Measurements from ENCODE around the gene ABCC9.

ABCC9 gene

DNA sequence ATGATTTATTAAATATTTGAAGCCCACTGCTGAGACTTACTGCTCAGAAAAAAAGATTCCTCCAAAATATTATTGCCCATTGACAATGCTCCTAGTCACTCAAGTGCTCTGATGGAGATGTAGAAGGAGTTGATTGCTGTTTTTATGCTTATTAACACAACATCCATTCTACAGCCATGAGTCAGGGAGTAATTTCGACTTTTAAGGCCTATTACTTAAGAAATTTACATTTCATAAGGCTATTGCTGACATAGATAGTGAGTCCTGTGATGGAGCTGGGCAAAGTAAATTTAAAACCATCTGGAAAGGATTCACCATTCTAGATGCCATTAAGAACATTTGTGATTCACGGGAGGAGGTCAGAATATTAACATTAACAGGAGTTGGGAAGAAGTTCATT lies 171.9 kb downstream of the ABCC9 start:
- TF ChIP-seq NFIC (IDR thresholded peaks at IDR 0.05) (no peak), EP300 (IDR thresholded peaks at IDR 0.05; ENCODE audit: borderline replicate concordance) (no peak)
- TF ChIP-seq, protein P1, sequence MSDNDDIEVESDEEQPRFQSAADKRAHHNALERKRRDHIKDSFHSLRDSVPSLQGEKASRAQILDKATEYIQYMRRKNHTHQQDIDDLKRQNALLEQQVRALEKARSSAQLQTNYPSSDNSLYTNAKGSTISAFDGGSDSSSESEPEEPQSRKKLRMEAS (IDR thresholded peaks at IDR 0.05) = no peak

- TF ChIP-seq EGR1 (IDR thresholded peaks at IDR 0.05) = no peak
- TF ChIP-seq CREB1 (IDR thresholded peaks at IDR 0.05; ENCODE audit: low read depth) = no peak
- no peak for TF ChIP-seq NFIC (IDR thresholded peaks at IDR 0.05)
- no peak for TF ChIP-seq RAD21 (IDR thresholded peaks at IDR 0.05; ENCODE audit: low read depth)
- no peak for TF ChIP-seq TAF1 (IDR thresholded peaks at IDR 0.05; ENCODE audit: low read depth)
- no peak for TF ChIP-seq ZBTB7A (IDR thresholded peaks at IDR 0.05; ENCODE audit: low read depth)
- TF ChIP-seq YY1 (IDR thresholded peaks at IDR 0.05; ENCODE audit: low read depth) = no peak
Observed at GRCh38 chr12:21766403-21766802, 174.8 kb downstream of the ABCC9 start.

- TF ChIP-seq, protein P2, sequence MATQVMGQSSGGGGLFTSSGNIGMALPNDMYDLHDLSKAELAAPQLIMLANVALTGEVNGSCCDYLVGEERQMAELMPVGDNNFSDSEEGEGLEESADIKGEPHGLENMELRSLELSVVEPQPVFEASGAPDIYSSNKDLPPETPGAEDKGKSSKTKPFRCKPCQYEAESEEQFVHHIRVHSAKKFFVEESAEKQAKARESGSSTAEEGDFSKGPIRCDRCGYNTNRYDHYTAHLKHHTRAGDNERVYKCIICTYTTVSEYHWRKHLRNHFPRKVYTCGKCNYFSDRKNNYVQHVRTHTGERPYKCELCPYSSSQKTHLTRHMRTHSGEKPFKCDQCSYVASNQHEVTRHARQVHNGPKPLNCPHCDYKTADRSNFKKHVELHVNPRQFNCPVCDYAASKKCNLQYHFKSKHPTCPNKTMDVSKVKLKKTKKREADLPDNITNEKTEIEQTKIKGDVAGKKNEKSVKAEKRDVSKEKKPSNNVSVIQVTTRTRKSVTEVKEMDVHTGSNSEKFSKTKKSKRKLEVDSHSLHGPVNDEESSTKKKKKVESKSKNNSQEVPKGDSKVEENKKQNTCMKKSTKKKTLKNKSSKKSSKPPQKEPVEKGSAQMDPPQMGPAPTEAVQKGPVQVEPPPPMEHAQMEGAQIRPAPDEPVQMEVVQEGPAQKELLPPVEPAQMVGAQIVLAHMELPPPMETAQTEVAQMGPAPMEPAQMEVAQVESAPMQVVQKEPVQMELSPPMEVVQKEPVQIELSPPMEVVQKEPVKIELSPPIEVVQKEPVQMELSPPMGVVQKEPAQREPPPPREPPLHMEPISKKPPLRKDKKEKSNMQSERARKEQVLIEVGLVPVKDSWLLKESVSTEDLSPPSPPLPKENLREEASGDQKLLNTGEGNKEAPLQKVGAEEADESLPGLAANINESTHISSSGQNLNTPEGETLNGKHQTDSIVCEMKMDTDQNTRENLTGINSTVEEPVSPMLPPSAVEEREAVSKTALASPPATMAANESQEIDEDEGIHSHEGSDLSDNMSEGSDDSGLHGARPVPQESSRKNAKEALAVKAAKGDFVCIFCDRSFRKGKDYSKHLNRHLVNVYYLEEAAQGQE (IDR thresholded peaks at IDR 0.05; ENCODE audit: low read depth) = no peak
- TF ChIP-seq EP300 (IDR thresholded peaks at IDR 0.05; ENCODE audit: borderline replicate concordance) (no peak), TAF1 (IDR thresholded peaks at IDR 0.05; ENCODE audit: low read depth) (no peak), CREB1 (IDR thresholded peaks at IDR 0.05; ENCODE audit: low read depth) (no peak), EGR1 (IDR thresholded peaks at IDR 0.05) (no peak), TEAD4 (IDR thresholded peaks at IDR 0.05) (no peak), CEBPB (IDR thresholded peaks at IDR 0.05) (no peak), YY1 (IDR thresholded peaks at IDR 0.05; ENCODE audit: low read depth) (no peak), ZBTB7A (IDR thresholded peaks at IDR 0.05; ENCODE audit: low read depth) (no peak), FOXM1 (IDR thresholded peaks at IDR 0.05; ENCODE audit: borderline replicate concordance, low read depth) (no peak), NFIC (IDR thresholded peaks at IDR 0.05) (no peak), TCF12 (IDR thresholded peaks at IDR 0.05; ENCODE audit: low read depth) (no peak)
- TF ChIP-seq, protein P3, sequence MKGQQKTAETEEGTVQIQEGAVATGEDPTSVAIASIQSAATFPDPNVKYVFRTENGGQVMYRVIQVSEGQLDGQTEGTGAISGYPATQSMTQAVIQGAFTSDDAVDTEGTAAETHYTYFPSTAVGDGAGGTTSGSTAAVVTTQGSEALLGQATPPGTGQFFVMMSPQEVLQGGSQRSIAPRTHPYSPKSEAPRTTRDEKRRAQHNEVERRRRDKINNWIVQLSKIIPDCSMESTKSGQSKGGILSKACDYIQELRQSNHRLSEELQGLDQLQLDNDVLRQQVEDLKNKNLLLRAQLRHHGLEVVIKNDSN (IDR thresholded peaks at IDR 0.05) = no peak
- TF ChIP-seq, protein P1 (IDR thresholded peaks at IDR 0.05) = no peak
Observed at GRCh38 chr12:21764950-21765349, 176.3 kb downstream of the ABCC9 start.

DNA sequence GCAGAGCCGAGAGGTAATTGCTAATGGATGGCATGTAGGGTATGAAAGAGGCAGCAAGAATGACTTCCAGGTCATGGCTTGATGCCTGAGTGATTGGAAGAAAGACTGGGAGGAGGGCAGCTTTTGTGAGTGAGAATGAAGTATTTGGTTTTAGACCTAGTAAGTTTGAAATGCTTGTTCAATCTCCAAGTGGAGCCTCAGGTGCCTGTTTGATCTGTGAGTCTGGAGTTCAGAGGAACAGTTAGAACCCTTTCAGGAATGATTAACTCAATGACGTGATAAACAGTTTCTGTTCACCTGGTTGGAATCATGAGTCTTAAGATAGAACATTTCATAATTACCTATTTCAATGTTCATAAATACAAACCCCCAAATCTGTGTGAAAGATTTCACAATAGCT lies 177.2 kb downstream of the ABCC9 start:
- no peak for TF ChIP-seq FOXM1 (IDR thresholded peaks at IDR 0.05; ENCODE audit: borderline replicate concordance, low read depth)
- TF ChIP-seq, protein P1 (IDR thresholded peaks at IDR 0.05) = no peak
- no peak for TF ChIP-seq NFIC (IDR thresholded peaks at IDR 0.05)
- no peak for TF ChIP-seq TAF1 (IDR thresholded peaks at IDR 0.05; ENCODE audit: low read depth)
- TF ChIP-seq ZBTB7A (IDR thresholded peaks at IDR 0.05; ENCODE audit: low read depth) = no peak
- TF ChIP-seq, protein P3 (IDR thresholded peaks at IDR 0.05) = no peak
- TF ChIP-seq EP300 (IDR thresholded peaks at IDR 0.05; ENCODE audit: borderline replicate concordance) = no peak
- TF ChIP-seq EGR1 (IDR thresholded peaks at IDR 0.05) = no peak

DNA sequence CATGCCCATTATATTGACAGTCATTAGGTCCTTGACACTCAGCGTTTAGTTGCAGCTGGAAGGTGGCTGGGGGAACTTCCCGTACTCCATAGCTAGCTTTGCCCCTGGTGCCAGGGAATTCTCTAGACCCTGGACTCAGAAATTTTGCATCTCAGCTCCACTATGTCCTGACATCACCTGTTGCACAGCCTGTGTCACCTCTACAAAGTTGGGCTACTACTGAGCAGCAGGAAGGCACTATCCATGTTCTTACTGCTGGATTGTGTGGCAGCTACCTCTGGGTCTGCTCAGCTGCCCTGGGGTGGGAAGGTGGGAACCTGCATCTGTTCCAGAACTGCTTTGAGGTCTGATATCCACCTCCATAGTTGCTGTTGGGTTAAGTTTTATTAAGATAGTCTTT lies 177.7 kb downstream of the ABCC9 start:
- TF ChIP-seq EP300 (IDR thresholded peaks at IDR 0.05; ENCODE audit: borderline replicate concordance) = no peak
- TF ChIP-seq CREB1 (IDR thresholded peaks at IDR 0.05; ENCODE audit: low read depth) = no peak
- TF ChIP-seq, protein P3 (IDR thresholded peaks at IDR 0.05) = no peak
- TF ChIP-seq, protein P2 (IDR thresholded peaks at IDR 0.05; ENCODE audit: low read depth) = no peak
- TF ChIP-seq, protein P1 (IDR thresholded peaks at IDR 0.05) = no peak
- no peak for TF ChIP-seq FOXM1 (IDR thresholded peaks at IDR 0.05; ENCODE audit: borderline replicate concordance, low read depth)
- TF ChIP-seq TEAD4 (IDR thresholded peaks at IDR 0.05) = no peak

GRCh38 chr12:21759737-21760136 lies 181.5 kb downstream of the ABCC9 start:
- TF ChIP-seq CEBPB (IDR thresholded peaks at IDR 0.05) (no peak), RAD21 (IDR thresholded peaks at IDR 0.05; ENCODE audit: low read depth) (no peak), EP300 (IDR thresholded peaks at IDR 0.05; ENCODE audit: borderline replicate concordance) (no peak), FOXM1 (IDR thresholded peaks at IDR 0.05; ENCODE audit: borderline replicate concordance, low read depth) (no peak), ZBTB7A (IDR thresholded peaks at IDR 0.05; ENCODE audit: low read depth) (no peak)

Measured in Ishikawa (cell line).